Measurements from ENCODE around the gene ADRB2.
"Not testable (repeated sequence)": the region's sequence is repeated elsewhere in the genome, so short reads cannot be mapped to it uniquely, and the experiment has no call there.

The ADRB2 gene

GRCh38 chr5:148826053-148826738 is at the start of gene ADRB2:
TSS of gene ADRB2 (plus strand) at chr5:148826611. CDS start at chr5:148826832, 221 bp downstream.
- DNase-seq (ENCODE audit: low read depth) = peak; percentile 83

GRCh38 chr5:148776780-148777179 is 49.6 kb upstream of the ADRB2 start:
- DNase-seq (ENCODE audit: low read depth) = no peak

GRCh38 chr5:148778882-148779281 is 47.5 kb upstream of the ADRB2 start:
- no peak for DNase-seq (ENCODE audit: low read depth)

GRCh38 chr5:148780711-148781110 is 45.7 kb upstream of the ADRB2 start:
- no peak for DNase-seq (ENCODE audit: low read depth)

- no peak for DNase-seq (ENCODE audit: low read depth)
Observed at GRCh38 chr5:148781766-148782165, 44.6 kb upstream of the ADRB2 start.

GRCh38 chr5:148785223-148785622 is 41.2 kb upstream of the ADRB2 start:
- no peak for DNase-seq (ENCODE audit: low read depth)

- DNase-seq (ENCODE audit: low read depth) = no peak
Observed at GRCh38 chr5:148786456-148786855, 40.0 kb upstream of the ADRB2 start.

GRCh38 chr5:148788636-148789035 is 37.8 kb upstream of the ADRB2 start:
- no peak for DNase-seq (ENCODE audit: low read depth)

- DNase-seq (ENCODE audit: low read depth) = no peak
Observed at GRCh38 chr5:148790545-148791333, 35.7 kb upstream of the ADRB2 start.

GRCh38 chr5:148791334-148791667 is 35.1 kb upstream of the ADRB2 start:
- no peak for DNase-seq (ENCODE audit: low read depth)

- DNase-seq (ENCODE audit: low read depth) = no peak
Observed at GRCh38 chr5:148791696-148792095, 34.7 kb upstream of the ADRB2 start.

- no peak for DNase-seq (ENCODE audit: low read depth)
Observed at GRCh38 chr5:148792744-148793143, 33.7 kb upstream of the ADRB2 start.

- DNase-seq (ENCODE audit: low read depth) = no peak
Observed at GRCh38 chr5:148793261-148793660, 33.1 kb upstream of the ADRB2 start.

GRCh38 chr5:148794275-148794674 is 32.1 kb upstream of the ADRB2 start:
- DNase-seq (ENCODE audit: low read depth) = no peak

GRCh38 chr5:148794729-148795561 is 31.5 kb upstream of the ADRB2 start:
- DNase-seq (ENCODE audit: low read depth) = no peak

GRCh38 chr5:148796936-148797335 is 29.5 kb upstream of the ADRB2 start:
- DNase-seq (ENCODE audit: low read depth) = no peak

- no peak for DNase-seq (ENCODE audit: low read depth)
Observed at GRCh38 chr5:148798786-148799185, 27.6 kb upstream of the ADRB2 start.

GRCh38 chr5:148799737-148800527 is 26.5 kb upstream of the ADRB2 start:
- DNase-seq (ENCODE audit: low read depth) = no peak

GRCh38 chr5:148801682-148802276 is 24.6 kb upstream of the ADRB2 start:
- DNase-seq (ENCODE audit: low read depth) = no peak

GRCh38 chr5:148803451-148803850 is 23.0 kb upstream of the ADRB2 start:
- DNase-seq (ENCODE audit: low read depth) = not testable (repeated sequence)

- no peak for DNase-seq (ENCODE audit: low read depth)
Observed at GRCh38 chr5:148804393-148804792, 22.0 kb upstream of the ADRB2 start.

Measured in activated gamma-delta T cell treated with anti-CD3 and anti-CD28 coated beads, Interleukin-2, amount 50 U/mL, for 16 hours (primary cell).